NCI-H146 treated with DMSO at 0.1 percent for 48 hours (cell line): Measurements from ENCODE around the gene RABAC1.
"Not testable (repeated sequence)": the region's sequence is repeated elsewhere in the genome, so short reads cannot be mapped to it uniquely, and the experiment has no call there.

ENCODE experiments used
- DNase-seq: peaks from one replicate; lab custom pipeline; 2025; ENCODE audit not compliant: unreplicated experiment; lab: John Stamatoyannopoulos, UW

Gene RABAC1

DNA sequence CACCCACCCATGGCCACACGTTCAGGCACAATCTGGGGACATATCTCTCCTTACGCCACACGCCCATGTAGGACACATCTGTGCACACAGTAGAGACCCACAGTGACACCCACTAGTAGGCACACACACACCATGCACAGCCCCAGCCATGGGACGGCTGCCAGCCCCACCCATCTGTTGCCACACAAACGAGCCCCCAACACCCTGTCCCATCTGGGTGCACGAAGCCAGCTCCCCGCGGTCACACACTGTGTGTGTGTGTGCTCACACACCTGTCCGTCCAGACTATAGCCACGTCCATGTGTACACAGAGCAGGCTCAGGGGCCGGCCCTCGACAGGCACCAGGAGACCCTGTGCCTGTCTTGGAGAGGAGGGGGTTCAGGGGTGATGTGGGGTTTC lies 41.4 kb downstream of the RABAC1 start:
- DNase-seq, result no peak

DNA sequence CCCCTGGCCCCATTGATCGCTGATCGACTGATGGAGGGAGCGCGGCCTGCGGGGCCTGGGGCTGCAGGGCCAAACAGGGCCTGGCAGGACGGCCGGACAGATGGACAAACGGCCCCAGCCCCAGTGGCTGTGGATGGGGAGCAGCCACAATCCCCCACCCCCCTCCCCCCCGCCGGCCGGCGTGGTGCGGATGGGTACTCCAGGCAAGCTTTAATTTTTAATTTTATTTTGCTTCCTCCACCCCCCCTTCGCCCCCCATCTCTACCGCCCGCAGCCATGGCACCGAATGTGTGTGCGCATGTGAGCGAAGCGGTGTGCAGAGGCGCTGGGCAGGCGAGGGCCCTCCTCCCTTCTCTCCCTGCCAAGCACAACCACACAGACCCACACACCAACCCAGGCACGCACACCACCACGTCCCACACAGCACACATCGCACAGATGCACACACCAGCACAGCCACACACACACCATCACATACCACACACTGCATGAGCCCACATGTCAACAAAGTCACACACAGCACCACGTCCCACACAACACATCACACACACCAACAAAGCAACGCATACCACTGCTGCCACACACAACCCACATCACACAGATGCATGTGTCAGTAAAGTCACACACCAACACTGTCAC lies 43.2 kb downstream of the RABAC1 start:
- no peak for DNase-seq

GRCh38 chr19:41915021-41915775 lies 43.9 kb downstream of the RABAC1 start:
- no peak for DNase-seq

DNA sequence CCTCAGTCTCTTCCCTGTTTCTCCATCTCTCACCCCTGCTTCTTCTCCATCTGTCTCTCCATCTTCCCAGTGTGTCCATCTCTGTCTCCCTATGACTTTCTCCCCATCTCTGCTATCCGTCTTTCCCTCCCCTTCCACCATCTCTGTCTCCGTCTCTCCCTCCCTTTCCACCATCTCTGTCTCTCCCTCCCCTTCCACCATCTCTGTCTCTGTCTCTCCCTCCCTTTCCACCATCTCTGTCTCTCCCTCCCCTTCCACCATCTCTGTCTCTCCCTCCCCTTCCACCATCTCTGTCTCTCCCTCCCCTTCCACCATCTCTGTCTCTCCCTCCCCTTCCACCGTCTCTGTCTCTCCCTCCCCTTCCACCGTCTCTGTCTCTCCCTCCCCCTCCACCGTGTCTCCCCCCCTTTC lies 44.7 kb downstream of the RABAC1 start:
- not testable (repeated sequence) for DNase-seq

GRCh38 chr19:41913538-41914423 lies 45.3 kb downstream of the RABAC1 start:
- no peak for DNase-seq

GRCh38 chr19:41912899-41913537 lies 46.1 kb downstream of the RABAC1 start:
- DNase-seq, result no peak

- no peak for DNase-seq
These were observed 47.0 kb downstream of the RABAC1 start for GRCh38 chr19:41911889-41912731.

DNA sequence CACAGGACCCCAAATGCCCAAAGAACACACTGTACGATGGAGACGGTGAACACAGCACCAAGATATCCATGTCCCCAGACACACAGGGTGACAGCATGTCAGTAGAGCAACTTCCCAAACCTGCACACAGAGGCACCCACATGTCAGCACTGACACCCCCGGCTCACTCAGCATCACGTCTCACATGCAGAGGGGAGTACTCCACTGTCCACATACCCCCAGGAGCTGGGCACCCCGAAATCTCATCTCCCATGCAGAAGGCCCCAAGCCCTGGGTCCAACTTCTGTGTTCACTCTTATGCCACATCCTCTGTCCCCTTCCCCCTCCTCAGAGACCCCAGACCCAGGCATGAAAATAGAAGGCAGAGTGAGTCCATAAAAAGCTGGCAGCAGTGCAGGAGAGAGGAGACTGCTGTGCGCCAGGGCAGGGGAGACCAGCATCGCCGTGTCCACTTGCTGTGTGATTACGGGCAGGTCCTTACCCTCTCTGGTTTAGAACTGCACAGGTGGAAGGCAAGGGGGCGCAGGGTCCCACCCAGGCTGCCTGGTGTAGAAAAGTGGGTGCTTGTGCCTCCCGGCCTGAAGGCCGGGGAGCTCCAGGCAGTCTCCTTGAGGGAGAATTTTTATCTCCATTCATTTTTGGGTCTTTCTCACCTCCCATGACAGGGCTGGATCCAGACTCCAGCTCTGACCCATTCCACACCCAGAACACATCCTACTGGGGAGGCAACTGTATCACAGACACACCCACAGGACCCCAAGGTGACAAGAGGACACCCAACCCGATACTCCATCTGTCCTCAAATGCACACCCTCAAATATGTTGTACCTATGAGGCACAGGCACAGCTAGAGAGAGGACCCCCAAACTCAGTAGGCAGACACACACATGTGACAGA lies 47.9 kb downstream of the RABAC1 start:
- DNase-seq, result no peak

DNA sequence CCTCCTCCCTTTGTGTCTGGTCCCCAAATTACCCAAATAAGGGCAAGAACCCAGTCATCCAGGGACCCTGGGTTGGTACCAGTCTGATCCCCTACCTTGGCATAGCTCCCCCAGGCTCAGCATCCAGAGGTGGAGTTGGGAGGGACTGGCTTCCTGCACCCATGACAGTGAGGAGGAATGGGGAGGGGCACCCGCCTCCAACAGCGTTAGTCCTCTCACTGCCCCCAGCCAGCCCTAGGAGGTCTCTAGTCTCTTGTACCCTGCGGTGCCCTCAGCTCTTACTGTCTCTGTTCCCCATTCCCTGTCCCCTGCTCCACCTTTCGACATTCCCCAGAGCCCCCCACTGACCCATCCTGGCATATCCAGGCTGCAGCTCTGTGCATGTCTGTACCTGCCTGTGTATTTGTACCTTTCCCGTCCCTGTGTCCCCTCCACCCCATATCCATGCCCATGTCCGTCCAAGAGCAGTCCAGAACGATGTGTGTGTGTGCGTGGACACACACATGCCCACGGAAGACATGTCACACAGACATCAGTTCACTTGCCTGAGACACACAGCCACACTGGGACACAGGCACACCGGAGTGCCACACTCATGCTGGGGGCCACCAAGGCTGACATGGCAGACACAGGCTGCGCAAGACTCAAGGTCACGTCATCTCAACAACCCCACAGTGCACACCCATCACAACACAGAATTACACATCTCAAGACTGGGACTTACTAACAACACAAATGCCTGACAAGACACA lies 48.7 kb downstream of the RABAC1 start:
- DNase-seq, result no peak

GRCh38 chr19:41909706-41910105 lies 49.4 kb downstream of the RABAC1 start:
- DNase-seq, result no peak

GRCh38 chr19:41908724-41909464 lies 50.2 kb downstream of the RABAC1 start:
- DNase-seq, result no peak

- no peak for DNase-seq
These were observed 51.0 kb downstream of the RABAC1 start for GRCh38 chr19:41907994-41908615.

GRCh38 chr19:41906916-41907680 lies 52.0 kb downstream of the RABAC1 start:
- DNase-seq, result no peak
